ENCODE measurements around the gene TOP2A. TPM values are rescaled to one million over a fixed set of nuclear protein-coding genes. Genes with fewer than 3 reads are reported as not detected.
"Not testable (repeated sequence)": the region's sequence is repeated elsewhere in the genome, so short reads cannot be mapped to it uniquely, and the experiment has no call there.

The TOP2A gene
- total RNA-seq, 1 experiment from 2014 or later = 1,672 TPM

- no TSS peak for BruUV-seq (replicated peaks)
- H3K4me1 Mint-ChIP-seq (ENCODE audit: low read depth, unreplicated experiment) = no peaks in the 10 kb centered on the region
- peaks cover 24% of the 10 kb centered on the region for H3K36me3 Mint-ChIP-seq (ENCODE audit: insufficient read depth, unreplicated experiment)
- CTCF ChIA-PET = interaction anchor here (0.7 to 3.5 kb wide), 20 partner anchors 9 to 709 kb away, joined by 3 to 23 read pairs (median 4); partner anchors contain the start of genes GJD3, TOP2A and WIPF2
- H3K27ac Mint-ChIP-seq (ENCODE audit: unreplicated experiment) = no peak overlapping the region
- intact Hi-C loops (cut with micrococcal nuclease; ENCODE audit: unreplicated experiment) = no loop called here
- TF ChIP-seq CTCF (IDR thresholded peaks at IDR 0.05; ENCODE audit: unreplicated experiment) = no peak
- no peaks in the 10 kb centered on the region for H3K9me3 Mint-ChIP-seq (ENCODE audit: low read depth, unreplicated experiment)
- DNase-seq = no peak
- H3K27me3 Mint-ChIP-seq (ENCODE audit: unreplicated experiment) = no peaks in the 10 kb centered on the region
- H3K4me3 Mint-ChIP-seq (ENCODE audit: low read depth, unreplicated experiment) = no peak overlapping the region
These were observed 35.4 kb downstream of the TOP2A start for GRCh38 chr17:40382251-40382650.

GRCh38 chr17:40378966-40379365 is 38.7 kb downstream of the TOP2A start:
- no peaks in the 10 kb centered on the region for H3K27me3 Mint-ChIP-seq (ENCODE audit: unreplicated experiment)
- no peak overlapping the region for H3K4me3 Mint-ChIP-seq (ENCODE audit: low read depth, unreplicated experiment)
- H3K9me3 Mint-ChIP-seq (ENCODE audit: low read depth, unreplicated experiment) = peaks cover 3% of the 10 kb centered on the region
- BruUV-seq (replicated peaks) = no TSS peak
- CTCF ChIA-PET = interaction anchor here (0.6 to 3.5 kb wide), 6 partner anchors 22 to 293 kb away, joined by 3 to 23 read pairs (median 4); partner anchors contain the start of gene TOP2A
- intact Hi-C loops (cut with micrococcal nuclease; ENCODE audit: unreplicated experiment) = loop anchor here (10.0 kb wide), 1 partner anchor 316 kb away; no protein-coding TSS in a partner anchor
- no peak overlapping the region for H3K27ac Mint-ChIP-seq (ENCODE audit: unreplicated experiment)
- H3K4me1 Mint-ChIP-seq (ENCODE audit: low read depth, unreplicated experiment) = no peaks in the 10 kb centered on the region
- no peak for TF ChIP-seq CTCF (IDR thresholded peaks at IDR 0.05; ENCODE audit: unreplicated experiment)
- no peak for DNase-seq
- H3K36me3 Mint-ChIP-seq (ENCODE audit: insufficient read depth, unreplicated experiment) = peaks cover under 1% of the 10 kb centered on the region

- peaks cover 14% of the 10 kb centered on the region for H3K9me3 Mint-ChIP-seq (ENCODE audit: low read depth, unreplicated experiment)
- no peak for DNase-seq
- no peaks in the 10 kb centered on the region for H3K36me3 Mint-ChIP-seq (ENCODE audit: insufficient read depth, unreplicated experiment)
- H3K4me3 Mint-ChIP-seq (ENCODE audit: low read depth, unreplicated experiment) = no peak overlapping the region
- H3K4me1 Mint-ChIP-seq (ENCODE audit: low read depth, unreplicated experiment) = peaks cover 8% of the 10 kb centered on the region
- CTCF ChIA-PET = interaction anchor here (0.6 to 2.0 kb wide), 6 partner anchors 8 to 629 kb away, joined by 3 to 7 read pairs (median 3); no protein-coding TSS in a partner anchor
- H3K27me3 Mint-ChIP-seq (ENCODE audit: unreplicated experiment) = no peaks in the 10 kb centered on the region
- intact Hi-C loops (cut with micrococcal nuclease; ENCODE audit: unreplicated experiment) = loop anchor here (10.0 kb wide), 1 partner anchor 317 kb away; no protein-coding TSS in a partner anchor
- no peak overlapping the region for H3K27ac Mint-ChIP-seq (ENCODE audit: unreplicated experiment)
- BruUV-seq (replicated peaks) = no TSS peak
- no peak for TF ChIP-seq CTCF (IDR thresholded peaks at IDR 0.05; ENCODE audit: unreplicated experiment)
These were observed 39.9 kb downstream of the TOP2A start for GRCh38 chr17:40377832-40378231.

- H3K27ac Mint-ChIP-seq (ENCODE audit: unreplicated experiment); H3K36me3 Mint-ChIP-seq (ENCODE audit: insufficient read depth, unreplicated experiment); H3K27me3 Mint-ChIP-seq (ENCODE audit: unreplicated experiment); H3K4me3 Mint-ChIP-seq (ENCODE audit: low read depth, unreplicated experiment); DNase-seq; BruUV-seq (replicated peaks): not testable (repeated sequence)
- intact Hi-C loops (cut with micrococcal nuclease; ENCODE audit: unreplicated experiment) = loop anchor here (10.0 kb wide), 1 partner anchor 318 kb away; no protein-coding TSS in a partner anchor
- CTCF ChIA-PET = interaction anchor here (0.8 to 2.5 kb wide), 10 partner anchors 10 to 723 kb away, joined by 3 to 13 read pairs (median 4); partner anchors contain the start of genes GJD3 and TOP2A
- H3K4me1 Mint-ChIP-seq (ENCODE audit: low read depth, unreplicated experiment) = peaks cover 21% of the 10 kb centered on the region
- H3K9me3 Mint-ChIP-seq (ENCODE audit: low read depth, unreplicated experiment) = peaks cover 21% of the 10 kb centered on the region
These were observed 41.2 kb downstream of the TOP2A start for GRCh38 chr17:40376541-40376940.

- DNase-seq; H3K27me3 Mint-ChIP-seq (ENCODE audit: unreplicated experiment); H3K27ac Mint-ChIP-seq (ENCODE audit: unreplicated experiment); H3K4me3 Mint-ChIP-seq (ENCODE audit: low read depth, unreplicated experiment); H3K36me3 Mint-ChIP-seq (ENCODE audit: insufficient read depth, unreplicated experiment); BruUV-seq (replicated peaks): not testable (repeated sequence)
- Mint-ChIP-seq H3K9me3 (ENCODE audit: low read depth, unreplicated experiment) (peaks cover 24% of the 10 kb centered on the region), H3K4me1 (ENCODE audit: low read depth, unreplicated experiment) (peaks cover 25% of the 10 kb centered on the region)
- CTCF ChIA-PET = interaction anchor here (0.8 to 2.5 kb wide), 11 partner anchors 10 to 722 kb away, joined by 3 to 13 read pairs (median 4); partner anchors contain the start of gene GJD3
- intact Hi-C loops (cut with micrococcal nuclease; ENCODE audit: unreplicated experiment) = loop anchor here (10.0 kb wide), 1 partner anchor 319 kb away; no protein-coding TSS in a partner anchor
These were observed 41.9 kb downstream of the TOP2A start for GRCh38 chr17:40375786-40376185.
